IMR-90 (cell line): Measurements from ENCODE around the gene PTPRH.

Experiments
- CEBPB ChIP-seq: IDR thresholded peaks from 2 replicates; pipeline ENCODE4 v1.6.1; 2012; ENCODE audit warnings: low read depth, low read length, improper control_type of control experiment
- CTCF ChIP-seq: conservative IDR thresholded peaks from 2 replicates; pipeline ENCODE4 v1.5.1; 2012; ENCODE audit warnings: mild to moderate bottlenecking, low read depth, low read length, improper control_type of control experiment
- POLR2A ChIP-seq: IDR thresholded peaks from 2 replicates; pipeline ENCODE4 v1.6.1; 2012; ENCODE audit warnings: mild to moderate bottlenecking, low read depth, low read length
- RAD21 ChIP-seq: IDR thresholded peaks from 2 replicates; pipeline ENCODE4 v1.6.1; 2012; ENCODE audit warnings: low read length, improper control_type of control experiment

GRCh38 chr19:55175117-55175867 lies 34.0 kb downstream of the PTPRH start:
- TF ChIP-seq POLR2A (no peak), RAD21 (no peak), CTCF (no peak), CEBPB (no peak)
